ENCODE data around the gene ASB17.
"Not testable (repeated sequence)": the region's sequence is repeated elsewhere in the genome, so short reads cannot be mapped to it uniquely, and the experiment has no call there.

ASB17 gene

GRCh38 chr1:75932304-75932703 is at the start of gene ASB17:
Gene ASB17 (minus strand): TSS chr1:75932404. CDS start chr1:75932291, 113 bp downstream.
- no peak for DNase-seq

GRCh38 chr1:75980972-75981897 is 49.0 kb upstream of the ASB17 start:
- no peak for DNase-seq

- DNase-seq, result no peak
These were observed 38.4 kb upstream of the ASB17 start for GRCh38 chr1:75970631-75971030.

GRCh38 chr1:75969550-75969949 is 37.3 kb upstream of the ASB17 start:
- DNase-seq, result no peak

- DNase-seq, result no peak
These were observed 35.5 kb upstream of the ASB17 start for GRCh38 chr1:75967719-75968118.

GRCh38 chr1:75964760-75965408 is 32.7 kb upstream of the ASB17 start:
- DNase-seq, result no peak

GRCh38 chr1:75964110-75964759 is 32.0 kb upstream of the ASB17 start:
- not testable (repeated sequence) for DNase-seq

GRCh38 chr1:75954586-75954985 is 22.4 kb upstream of the ASB17 start:
- DNase-seq, result no peak

GRCh38 chr1:75953461-75953860 is 21.3 kb upstream of the ASB17 start:
- DNase-seq, result no peak

GRCh38 chr1:75952016-75952415 is 19.8 kb upstream of the ASB17 start:
- DNase-seq, result no peak

- DNase-seq, result no peak
These were observed 18.0 kb upstream of the ASB17 start for GRCh38 chr1:75950176-75950575.

GRCh38 chr1:75943037-75943436 is 10.8 kb upstream of the ASB17 start:
- not testable (repeated sequence) for DNase-seq

GRCh38 chr1:75937034-75937433 is 4.8 kb upstream of the ASB17 start:
- DNase-seq, result no peak

- DNase-seq, result no peak
These were observed 9.5 kb downstream of the ASB17 start for GRCh38 chr1:75922698-75923097.

- DNase-seq, result no peak
These were observed 15.4 kb downstream of the ASB17 start for GRCh38 chr1:75916834-75917233.

- peak; percentile 21 for DNase-seq
These were observed 23.5 kb downstream of the ASB17 start for GRCh38 chr1:75908717-75909152.

GRCh38 chr1:75901371-75901770 is 30.8 kb downstream of the ASB17 start:
- DNase-seq, result no peak

- no peak for DNase-seq
These were observed 47.8 kb downstream of the ASB17 start for GRCh38 chr1:75884437-75884836.

GRCh38 chr1:75879985-75880384 is 52.2 kb downstream of the ASB17 start:
- no peak for DNase-seq

- no peak for DNase-seq
These were observed 61.3 kb downstream of the ASB17 start for GRCh38 chr1:75870951-75871350.
